Right lobe of liver (tissue), 6 donors: ENCODE results near the gene CASP8AP2. TPM values are rescaled to one million over a fixed set of nuclear protein-coding genes. Genes with fewer than 3 reads are reported as not detected.

Source experiments
- ATAC-seq, 4 donors: fragments of 200-7000 bp; cut with Tn5 transposase; one replicate each; pipeline ENCODE4 v1.9.1; 2020; ENCODE audit warnings: mild to moderate bottlenecking in 4 of 4, moderate library complexity in 4 of 4
- DNase-seq, 3 donors: peaks; one replicate each; pipeline ENCODE4 v3.0.0-alpha.2; 2020
- H3K27ac ChIP-seq, 3 donors: fragments of 200-600 bp; one replicate each; pipeline ENCODE4 v1.8.0; 2022
- H3K27me3 ChIP-seq, 2 donors: fragments of 200-600 bp; one replicate each; pipeline ENCODE4 v1.8.0; 2022
- H3K36me3 ChIP-seq, 4 donors: fragments of 200-600 bp; sonication (generic) in 1 of 4; one replicate each; pipeline versions ENCODE4 v1.5.1 to v1.8.0; 2017 to 2022; ENCODE audit warnings: control low read depth in 1 of 4
- H3K4me1 ChIP-seq, 4 donors: fragments of 200-600 bp; sonication (generic) in 1 of 4; one replicate each; pipeline versions ENCODE4 v1.5.1 to v1.8.0; 2017 to 2022; ENCODE audit warnings: control low read depth in 1 of 4
- H3K4me3 ChIP-seq, 3 donors: fragments of 200-600 bp; one replicate each; pipeline ENCODE4 v1.8.0; 2022
- H3K9me3 ChIP-seq, 4 donors: fragments of 200-600 bp; sonication (generic) in 1 of 4; one replicate each; pipeline versions ENCODE4 v1.5.1 to v1.8.0; 2017 to 2022; ENCODE audit warnings: control low read depth in 1 of 4
- CTCF ChIP-seq, 4 donors: fragments of 200-600 bp in 3 of 4; fragments of 450-650 bp in 1 of 4; IDR thresholded peaks; one replicate each; pipeline versions ENCODE4 v1.5.1 to v1.8.0; 2016 to 2022; ENCODE audit warnings: antibody characterized with exemption in 4 of 4, mild to moderate bottlenecking in 2 of 4
- POLR2A ChIP-seq: fragments of 450-650 bp; IDR thresholded peaks from one replicate; pipeline ENCODE4 v1.6.1; 2017; ENCODE audit warnings: antibody characterized with exemption, mild to moderate bottlenecking
- WGBS: methylation state at CpG from one replicate; pipeline ENCODE4 v1.1.6; 2018; ENCODE audit warnings: low coverage, low lambda C conversion rate; ENCODE audit not compliant: insufficient coverage; ENCODE audit errors: missing lambda C conversion rate; 5-methylcytosine and 5-hydroxymethylcytosine counted together
- intact Hi-C, 2 donors: fragments of 100-400 bp; cut with DNase I; formaldehyde crosslinking; loops; one replicate each; pipeline versions ENCODE4 v1.11.2 to v1.14.1; 2022
- total RNA-seq, 6 experiments: library from RNA; depleted of rRNA in 2 of 6; stranded (reverse); fragments of >200 nt in 2 of 6; fragmentation: NEBNext Ultra II Directional in 3 of 6; extraction: Animal tissue kit (Norgen Biotek cat#: 25700) in 3 of 6; gene quantifications; one replicate each; pipeline versions ENCODE4 v1.1.0 to v1.2.4, GENCODE V29; 2016 to 2023
- donor health status: DM: no; HTN: yes; CAD: no.
- donor health status: DM: no; HTN: no; CAD: no.
- donor health status: DM: no; HTN: no; CAD: no.
- donor health status: DM: no; HTN: yes; CAD: no.
- donor health status: DM: no; HTN: yes; CAD: no.

The CASP8AP2 gene
- total RNA-seq, 6 experiments from 2014 or later: 3.9 to 6.2 (median 5.0) TPM

- no peaks in the 10 kb centered on the region for H3K27me3 ChIP-seq
- TF ChIP-seq CTCF (IDR thresholded peaks at IDR 0.05): no peak
- TF ChIP-seq POLR2A: no peak
- intact Hi-C loops: no loop called here
- H3K36me3 ChIP-seq: peaks cover 0 to 29% (median 3%) of the 10 kb centered on the region in 4 donors
- no peaks in the 10 kb centered on the region for H3K9me3 ChIP-seq
- no peak overlapping the region for H3K27ac ChIP-seq
- no peak overlapping the region for H3K4me3 ChIP-seq
- WGBS: 95% methylated on average over 7 of the region's 8 CpGs
- DNase-seq (no peak), ATAC-seq (no peak)
- H3K4me1 ChIP-seq: no peaks in the 10 kb centered on the region
Measured at GRCh38 chr6:89799096-89799495, 30.6 kb upstream of the CASP8AP2 start.

GRCh38 chr6:89799756-89800155 lies 29.9 kb upstream of the CASP8AP2 start:
- no peaks in the 10 kb centered on the region for H3K4me1 ChIP-seq

GRCh38 chr6:89803271-89803670 lies 26.4 kb upstream of the CASP8AP2 start:
- peaks cover 0 to 29% (median 3%) of the 10 kb centered on the region in 4 donors for H3K36me3 ChIP-seq
- H3K4me3 ChIP-seq: no peak overlapping the region
- H3K4me1 ChIP-seq: no peaks in the 10 kb centered on the region
- no peak for TF ChIP-seq CTCF (IDR thresholded peaks at IDR 0.05)
- TF ChIP-seq POLR2A: no peak
- 97% methylated on average over 10 of the region's 10 CpGs for WGBS
- ATAC-seq (no peak), DNase-seq (no peak)
- H3K27ac ChIP-seq: no peak overlapping the region
- no peaks in the 10 kb centered on the region for H3K27me3 ChIP-seq
- no peaks in the 10 kb centered on the region for H3K9me3 ChIP-seq
- intact Hi-C loops: no loop called here

More at GRCh38 chr6:89799756-89800155, 29.9 kb upstream of the CASP8AP2 start:
- DNase-seq (no peak), ATAC-seq (no peak)
- H3K27me3 ChIP-seq: no peaks in the 10 kb centered on the region
- 83% methylated on average over 2 of the region's 2 CpGs for WGBS
- TF ChIP-seq POLR2A (no peak), CTCF (IDR thresholded peaks at IDR 0.05) (no peak)
- no peaks in the 10 kb centered on the region for H3K9me3 ChIP-seq
- no peak overlapping the region for H3K4me3 ChIP-seq
- no peak overlapping the region for H3K27ac ChIP-seq
- peaks cover 0 to 29% (median 3%) of the 10 kb centered on the region in 4 donors for H3K36me3 ChIP-seq
- intact Hi-C loops: no loop called here

GRCh38 chr6:89805814-89806371 lies 23.8 kb upstream of the CASP8AP2 start:
- no peaks in the 10 kb centered on the region for H3K4me1 ChIP-seq
- H3K9me3 ChIP-seq: no peaks in the 10 kb centered on the region
- H3K27ac ChIP-seq: no peak overlapping the region
- 91% methylated on average over 6 of the region's 6 CpGs for WGBS
- H3K27me3 ChIP-seq: no peaks in the 10 kb centered on the region
- DNase-seq (no peak), ATAC-seq (no peak)
- peaks cover 0 to 16% (median 0%) of the 10 kb centered on the region in 4 donors for H3K36me3 ChIP-seq
- TF ChIP-seq POLR2A: no peak
- no peak for TF ChIP-seq CTCF (IDR thresholded peaks at IDR 0.05)
- intact Hi-C loops: no loop called here
- no peak overlapping the region for H3K4me3 ChIP-seq
